Activated effector memory CD4-positive, alpha-beta T cell treated with anti-CD3 and anti-CD28 coated beads, Interleukin-2, amount 50 U/mL, for 16 hours (primary cell): ENCODE data around the gene LRRC8E.
A peak's percentile ranks its signal among the peaks of the same experiment; 100 is the strongest.
"Not testable (repeated sequence)": the region's sequence is repeated elsewhere in the genome, so short reads cannot be mapped to it uniquely, and the experiment has no call there.

ENCODE experiments used
- DNase-seq: peaks from one replicate; pipeline ENCODE4 v3.0.0-alpha.2; 2020

Gene LRRC8E

GRCh38 chr19:7910321-7911161, 22.2 kb downstream of the LRRC8E start:
- DNase-seq, result no peak

- DNase-seq, result no peak
Measured at GRCh38 chr19:7911508-7912143, 23.3 kb downstream of the LRRC8E start.

- no peak for DNase-seq
Measured at GRCh38 chr19:7912144-7912696, 23.9 kb downstream of the LRRC8E start.

- DNase-seq, result no peak
Measured at GRCh38 chr19:7912697-7913564, 24.6 kb downstream of the LRRC8E start.

- no peak for DNase-seq
Measured at GRCh38 chr19:7913652-7914051, 25.3 kb downstream of the LRRC8E start.

DNA sequence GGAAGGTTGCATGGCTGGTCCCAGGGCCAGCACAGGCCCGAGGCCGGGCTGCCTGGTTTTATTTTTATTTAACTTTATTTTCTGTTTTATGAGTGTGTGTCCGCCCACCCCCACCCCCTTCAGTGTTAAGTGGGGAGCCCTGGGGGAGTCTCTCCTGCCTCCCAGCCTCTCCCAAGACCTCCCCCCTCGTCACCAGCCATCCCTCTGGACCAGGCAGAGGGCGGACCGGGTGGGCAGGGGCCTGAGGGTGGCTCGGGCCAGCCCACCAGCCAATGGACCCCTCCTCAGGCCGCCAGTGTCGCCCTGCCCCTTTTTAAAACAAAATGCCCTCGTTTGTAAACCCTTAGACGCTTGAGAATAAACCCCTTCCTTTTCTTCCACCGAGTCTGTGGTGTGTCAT, 25.8 kb downstream of the LRRC8E start:
- no peak for DNase-seq

DNA sequence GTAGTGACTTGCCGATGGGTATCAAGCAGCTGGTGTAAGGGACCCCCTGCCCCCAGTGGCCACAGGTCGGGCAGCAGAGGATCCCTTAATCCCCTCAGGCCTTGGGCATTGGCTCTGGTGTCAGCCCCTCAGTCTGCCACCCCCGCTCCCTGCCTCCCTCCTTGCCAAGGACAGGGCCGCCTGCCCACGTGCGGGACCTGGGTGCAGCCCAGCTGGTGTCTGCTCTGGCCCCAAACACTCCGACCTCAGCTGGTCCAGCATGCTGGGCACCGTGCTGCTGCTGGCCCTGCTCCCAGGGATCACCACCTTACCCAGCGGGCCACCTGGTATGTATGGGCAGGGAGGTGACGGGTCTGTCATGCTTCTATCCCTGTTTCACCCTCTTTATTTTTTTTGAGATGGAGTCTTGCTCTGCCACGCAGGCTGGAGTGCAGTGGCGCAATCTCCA, 26.3 kb downstream of the LRRC8E start, which contains the start of gene TGFBR3L:
TGFBR3L (plus strand) TSS at position 233 of the 448 bp plus-strand sequence.
- DNase-seq, result no peak

GRCh38 chr19:7915250-7916102, 27.2 kb downstream of the LRRC8E start:
- DNase-seq, result no peak

- peak; percentile 85 for DNase-seq
Measured at GRCh38 chr19:7916103-7916954, 28.0 kb downstream of the LRRC8E start.

DNA sequence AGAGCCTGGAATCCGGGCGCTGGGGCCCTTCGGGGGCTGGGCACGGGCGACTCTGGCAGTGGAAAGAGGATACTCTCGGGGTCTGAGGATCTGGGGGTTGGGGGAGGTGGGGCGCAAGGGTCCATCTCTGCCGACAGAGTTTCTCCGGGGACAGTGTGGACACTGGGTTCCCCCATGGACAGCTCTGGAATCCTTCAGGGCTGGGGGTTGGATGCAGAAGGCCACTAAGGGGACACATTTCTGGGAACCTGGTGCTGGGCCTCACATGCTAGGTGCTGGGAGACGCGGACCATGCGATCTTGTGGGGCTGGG, 28.6 kb downstream of the LRRC8E start:
- DNase-seq, result no peak

DNA sequence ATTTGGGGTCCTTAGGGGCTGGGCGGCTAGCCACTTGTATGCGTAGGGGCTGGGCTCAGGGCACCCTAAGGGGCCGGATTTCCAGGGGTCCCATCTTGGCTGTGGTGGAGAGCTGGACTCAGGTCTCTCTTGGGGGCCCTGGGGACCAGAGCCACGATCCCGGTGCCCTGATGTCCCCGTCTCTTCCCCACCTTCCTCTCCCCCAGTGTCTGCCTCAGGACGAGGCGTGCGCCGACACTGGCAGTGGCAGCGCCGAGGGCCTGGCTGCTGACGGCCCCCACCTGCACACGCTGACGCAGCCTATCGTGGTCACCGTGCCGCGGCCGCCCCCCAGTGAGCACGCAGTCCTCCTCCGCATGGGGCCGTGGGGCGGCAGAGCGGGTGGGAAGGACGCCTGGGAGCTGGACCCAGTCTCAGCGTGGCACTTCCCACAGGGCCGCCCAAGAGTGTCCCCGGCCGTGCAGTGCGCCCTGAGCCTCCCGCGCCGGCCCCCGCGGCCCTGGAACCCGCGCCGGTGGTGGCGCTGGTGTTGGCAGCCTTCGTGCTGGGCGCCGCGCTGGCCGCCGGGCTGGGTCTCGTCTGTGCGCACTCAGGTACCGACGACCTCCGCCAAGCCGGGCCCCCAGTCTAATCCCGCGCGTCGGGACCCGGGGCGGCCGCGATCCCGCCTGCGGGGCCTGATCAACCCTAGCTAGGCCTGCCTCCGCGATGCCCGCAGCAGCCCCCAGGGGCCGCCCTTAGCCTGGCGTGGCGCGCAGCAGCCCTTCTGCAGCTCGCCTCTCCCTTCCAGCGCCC, 29.2 kb downstream of the LRRC8E start:
- peak; percentile 85 for DNase-seq

DNA sequence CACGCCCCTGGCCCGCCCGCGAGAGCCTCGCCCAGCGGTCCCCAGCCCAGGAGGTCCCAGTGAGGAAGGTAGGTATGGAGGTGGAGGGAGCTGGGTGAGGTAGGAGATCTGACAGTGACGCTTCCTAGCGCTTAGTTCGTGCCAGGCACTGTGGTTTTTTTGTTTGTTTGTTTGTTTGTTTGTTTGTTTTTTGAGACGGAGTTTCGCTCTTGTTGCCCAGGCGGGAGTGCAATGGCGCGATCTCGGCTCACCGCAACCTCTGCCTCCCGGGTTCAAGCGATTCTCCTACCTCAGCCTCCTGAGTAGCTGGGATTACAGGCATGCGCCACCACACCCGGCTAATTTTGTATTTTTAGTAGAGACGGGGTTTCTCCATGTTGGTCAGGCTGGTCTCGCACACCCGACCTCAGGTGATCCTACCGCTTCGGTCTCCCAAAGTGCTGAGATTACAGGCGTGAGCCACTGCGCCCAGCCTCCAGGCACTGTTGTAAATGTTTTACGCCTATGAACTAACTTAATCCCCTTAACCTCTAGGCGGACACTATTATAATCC, 29.8 kb downstream of the LRRC8E start:
- DNase-seq, result not testable (repeated sequence)

DNA sequence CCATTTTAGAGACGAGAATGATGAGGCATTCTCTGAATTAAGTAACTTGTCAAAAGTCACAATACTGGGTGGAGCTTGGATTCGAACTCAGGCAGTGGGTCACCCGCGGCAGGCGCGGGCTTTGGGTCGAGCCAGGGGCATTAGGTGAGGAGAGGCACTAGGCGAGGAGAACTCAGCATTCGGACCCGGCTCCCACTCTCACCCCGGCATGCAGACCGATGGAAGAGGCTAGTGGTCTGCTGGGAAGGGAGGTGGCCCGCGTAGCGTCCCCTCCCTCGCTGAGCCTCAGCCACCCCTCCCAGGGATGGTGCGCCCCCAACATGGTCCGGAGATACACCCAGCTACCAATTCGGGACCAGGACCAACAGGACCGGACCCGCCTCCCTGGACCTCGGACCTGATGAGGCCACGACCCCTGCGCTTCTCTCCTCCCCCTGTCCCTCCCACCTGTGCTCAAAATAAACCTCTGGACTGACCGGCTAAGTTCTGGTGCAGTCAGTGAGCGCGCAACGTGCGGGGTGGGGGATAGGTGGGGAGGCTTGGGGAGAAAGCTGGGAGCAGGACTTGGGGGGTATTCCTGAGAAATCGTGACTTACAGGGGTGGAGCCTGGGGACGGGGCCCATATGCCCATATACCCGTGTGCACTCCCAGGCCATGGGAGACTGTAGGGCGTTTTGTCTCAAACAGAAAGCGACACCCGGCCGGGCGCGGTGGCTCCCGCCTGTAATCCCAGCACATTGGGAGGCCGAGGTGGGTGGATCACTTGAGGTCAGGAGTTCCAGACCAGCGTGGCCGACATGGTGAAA, 30.5 kb downstream of the LRRC8E start:
- DNase-seq, result no peak

DNA sequence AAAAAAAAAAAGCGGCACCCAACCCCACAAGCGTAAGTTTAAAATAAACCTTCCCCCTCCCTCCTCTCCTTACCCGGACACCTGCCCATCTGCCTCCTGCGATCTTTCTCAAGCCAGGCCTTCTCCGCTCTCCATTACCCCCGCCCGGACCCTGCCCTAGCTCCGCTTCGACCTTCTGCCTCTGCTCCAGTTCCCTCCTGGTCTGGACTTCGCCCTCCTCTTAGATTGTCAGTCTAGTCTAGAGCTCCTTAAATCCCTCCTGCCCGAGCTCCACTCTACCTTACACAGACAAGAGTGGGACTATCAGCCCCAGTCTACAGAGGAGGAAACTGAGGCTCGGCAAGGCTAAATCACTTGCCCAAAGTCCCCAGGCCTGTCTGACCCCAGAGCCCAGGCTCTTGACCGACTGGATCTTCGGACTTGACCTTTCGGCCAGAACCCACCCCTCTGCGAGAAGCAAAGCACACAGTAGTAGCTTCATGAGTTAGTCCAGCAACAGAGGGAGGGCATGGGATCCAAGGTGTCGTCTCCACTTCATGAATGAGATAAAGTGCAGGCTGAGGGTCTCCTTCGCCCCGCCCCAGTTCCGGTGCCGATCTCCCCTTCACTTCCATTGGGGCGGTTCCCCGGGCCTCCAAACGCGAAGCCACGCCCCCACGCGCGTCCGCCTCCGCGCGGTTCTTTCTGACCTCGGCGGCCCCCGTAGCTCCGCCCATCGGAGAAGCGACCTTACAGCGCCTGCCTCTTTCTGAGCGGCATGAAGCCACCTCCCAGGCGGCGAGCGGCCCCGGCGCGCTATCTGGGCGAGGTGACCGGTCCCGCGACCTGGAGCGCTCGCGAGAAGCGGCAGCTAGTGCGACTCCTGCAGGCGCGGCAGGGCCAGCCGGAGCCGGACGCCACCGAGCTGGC, 31.6 kb downstream of the LRRC8E start, which contains the start of gene SNAPC2:
SNAPC2 (plus strand) TSS at position 729 of the 909 bp plus-strand sequence; CDS start at position 758, 29 bp downstream.
- peak; percentile 98 for DNase-seq

GRCh38 chr19:7920519-7921301, 32.4 kb downstream of the LRRC8E start:
- peak; percentile 99 for DNase-seq

GRCh38 chr19:7921302-7921966, 33.1 kb downstream of the LRRC8E start:
- DNase-seq, result no peak
